ENCODE measurements around the gene IRS1. TPM values are rescaled to one million over a fixed set of nuclear protein-coding genes. Genes with fewer than 3 reads are reported as not detected.
A peak's percentile ranks its signal among the peaks of the same experiment; 100 is the strongest.

The IRS1 gene
- total RNA-seq, 4 donors from 2014 or later = 17.4 to 39.0 (median 25.3) TPM

- WGBS, 2 donors (ENCODE audit: low coverage in 1 of 2) = 49 to 61% methylated on average over 3 of the region's 3 CpGs
- Histone ChIP-seq H3K36me3 (no peaks in the 10 kb centered on the region), H3K9me3 (peaks cover 0 to under 1% (median 0%) of the 10 kb centered on the region in 3 donors), H3K4me1 (peaks cover 0 to 60% (median 6%) of the 10 kb centered on the region in 3 donors), H3K27me3 (no peaks in the 10 kb centered on the region), H3K27ac (peak overlapping the region in 3 of 4 donors; percentile 91 to 95 (median 95)), H3K4me3 (no peak overlapping the region)
- TF ChIP-seq EP300 (IDR thresholded peaks at IDR 0.05) = no peak
- no peak for TF ChIP-seq POLR2AphosphoS5 (IDR thresholded peaks at IDR 0.05)
- no peak for TF ChIP-seq CTCF (IDR thresholded peaks at IDR 0.05)
- no peak for TF ChIP-seq POLR2A (IDR thresholded peaks at IDR 0.05)
- ATAC-seq = no peak
These were observed 10.6 kb downstream of the IRS1 start for GRCh38 chr2:226788881-226789490.

GRCh38 chr2:226788064-226788463 is 11.6 kb downstream of the IRS1 start:
- TF ChIP-seq POLR2A (IDR thresholded peaks at IDR 0.05) (no peak), CTCF (IDR thresholded peaks at IDR 0.05) (no peak), POLR2AphosphoS5 (IDR thresholded peaks at IDR 0.05) (no peak), EP300 (IDR thresholded peaks at IDR 0.05) (no peak)
- peaks cover 0 to 55% (median 6%) of the 10 kb centered on the region in 3 donors for H3K4me1 ChIP-seq
- no peak overlapping the region for H3K27ac ChIP-seq
- no peaks in the 10 kb centered on the region for H3K36me3 ChIP-seq
- peaks cover 0 to 4% (median 0%) of the 10 kb centered on the region in 3 donors for H3K9me3 ChIP-seq
- H3K27me3 ChIP-seq = no peaks in the 10 kb centered on the region
- no peak overlapping the region for H3K4me3 ChIP-seq
- no peak for ATAC-seq

DNA sequence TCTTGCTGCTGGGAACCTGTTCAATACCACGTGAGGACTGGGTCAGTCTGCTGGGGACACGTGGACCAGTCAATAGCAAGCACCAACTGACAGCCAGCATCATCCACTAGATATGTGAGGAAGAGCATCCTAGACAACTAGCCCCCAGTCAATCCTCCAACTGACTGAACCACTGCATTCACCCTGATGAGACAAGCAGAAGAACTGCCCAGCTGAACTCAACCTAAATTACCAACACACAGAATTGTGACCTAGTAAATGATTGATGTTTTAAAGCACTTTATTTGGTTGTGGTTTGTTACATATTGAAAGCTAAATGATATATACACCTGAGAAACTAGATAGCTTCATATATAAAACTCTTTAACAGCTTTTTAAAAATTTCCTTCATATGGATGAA is 15.7 kb downstream of the IRS1 start:
- Histone ChIP-seq H3K9me3 (peaks cover 0 to 4% (median 0%) of the 10 kb centered on the region in 3 donors), H3K27ac (no peak overlapping the region), H3K4me1 (peaks cover 7 to 43% (median 8%) of the 10 kb centered on the region in 3 donors), H3K36me3 (no peaks in the 10 kb centered on the region), H3K27me3 (no peaks in the 10 kb centered on the region), H3K4me3 (no peak overlapping the region)
- WGBS, 2 donors (ENCODE audit: low coverage in 1 of 2) = 100% methylated on average over 1 of the region's 2 CpGs; no CpG with 5 or more reads in 1 of the 2 donors
- ATAC-seq = no peak
- TF ChIP-seq EP300 (IDR thresholded peaks at IDR 0.05) (no peak), POLR2A (IDR thresholded peaks at IDR 0.05) (no peak), POLR2AphosphoS5 (IDR thresholded peaks at IDR 0.05) (no peak), CTCF (IDR thresholded peaks at IDR 0.05) (no peak)

- peak overlapping the region; percentile 47 to 72 (median 68) for H3K27ac ChIP-seq
- peak; percentile 65 for TF ChIP-seq POLR2AphosphoS5 (IDR thresholded peaks at IDR 0.05)
- TF ChIP-seq EP300 (IDR thresholded peaks at IDR 0.05) = no peak
- TF ChIP-seq POLR2A (IDR thresholded peaks at IDR 0.05) = no peak
- TF ChIP-seq CTCF (IDR thresholded peaks at IDR 0.05) = no peak
- no peaks in the 10 kb centered on the region for H3K27me3 ChIP-seq
- WGBS, 2 donors (ENCODE audit: low coverage in 1 of 2) = 38 to 61% methylated on average over 4 of the region's 5 CpGs
- no peak for ATAC-seq
- no peak overlapping the region for H3K4me3 ChIP-seq
- no peaks in the 10 kb centered on the region for H3K36me3 ChIP-seq
- H3K4me1 ChIP-seq = peaks cover 7 to 27% (median 8%) of the 10 kb centered on the region in 3 donors
- H3K9me3 ChIP-seq = peaks cover 0 to 4% (median 0%) of the 10 kb centered on the region in 3 donors
These were observed 17.4 kb downstream of the IRS1 start for GRCh38 chr2:226782092-226782713.

- TF ChIP-seq POLR2AphosphoS5 (IDR thresholded peaks at IDR 0.05) (no peak), EP300 (IDR thresholded peaks at IDR 0.05) (no peak), CTCF (IDR thresholded peaks at IDR 0.05) (no peak)
- Histone ChIP-seq H3K4me1 (peaks cover 7 to 26% (median 8%) of the 10 kb centered on the region in 3 donors), H3K9me3 (peaks cover 0 to 8% (median 0%) of the 10 kb centered on the region in 3 donors), H3K27ac (no peak overlapping the region), H3K27me3 (no peaks in the 10 kb centered on the region), H3K36me3 (peaks cover 0 to 6% of the 10 kb centered on the region in 2 donors), H3K4me3 (no peak overlapping the region)
- WGBS, 2 donors (ENCODE audit: low coverage in 1 of 2) = 92 to 100% methylated on average over 1 of the region's 1 CpG
- ATAC-seq = no peak
These were observed 19.2 kb downstream of the IRS1 start for GRCh38 chr2:226780431-226780830.
